Epithelial cell of proximal tubule (primary cell): ENCODE measurements around the gene ZDHHC13. TPM values are rescaled to one million over a fixed set of nuclear protein-coding genes. Genes with fewer than 3 reads are reported as not detected.

Source experiments
- DNase-seq: peaks from one replicate; pipeline ENCODE4 v3.0.0-alpha.2; 2011; ENCODE audit warnings: low read depth
- H3K4me3 ChIP-seq: 2 replicates; pipeline ENCODE4 v1.5.1; 2011; ENCODE audit warnings: low read depth, mild to moderate bottlenecking, low read length
- total RNA-seq: library from RNA; depleted of rRNA; stranded (reverse); fragments of >200 nt; gene quantifications from 2 replicates; pipeline ENCODE4 v1.2.3, GENCODE V29; 2015
- TF ChIP-seq, protein P1 (sequence below): conservative IDR thresholded peaks from 2 replicates; pipeline ENCODE4 v1.5.1; 2012; ENCODE audit warnings: low read depth, mild to moderate bottlenecking, low read length

Gene ZDHHC13
- total RNA-seq, 1 donor from 2014 or later: 22.0 TPM

DNA sequence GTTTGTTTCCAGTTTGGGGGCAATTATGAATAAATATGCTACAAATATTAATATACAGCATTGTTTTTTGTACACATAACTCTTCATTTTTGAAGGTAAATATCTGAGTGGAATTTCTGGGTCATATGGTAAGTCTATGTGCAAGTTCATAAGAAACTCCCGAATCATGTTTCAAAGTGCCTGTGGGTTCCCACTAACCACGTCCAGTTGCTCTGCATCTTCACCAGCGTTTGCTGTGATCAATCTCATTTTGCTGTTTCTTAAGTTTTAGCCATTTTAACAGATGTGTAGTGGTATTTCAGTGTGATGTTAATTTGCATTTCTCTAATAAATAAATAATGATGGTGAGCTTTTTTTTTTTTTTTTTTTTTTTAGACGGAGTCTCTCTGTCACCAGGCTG is 99.1 kb downstream of the ZDHHC13 start:
- H3K4me3 ChIP-seq: no peak overlapping the region
- TF ChIP-seq, protein P1, sequence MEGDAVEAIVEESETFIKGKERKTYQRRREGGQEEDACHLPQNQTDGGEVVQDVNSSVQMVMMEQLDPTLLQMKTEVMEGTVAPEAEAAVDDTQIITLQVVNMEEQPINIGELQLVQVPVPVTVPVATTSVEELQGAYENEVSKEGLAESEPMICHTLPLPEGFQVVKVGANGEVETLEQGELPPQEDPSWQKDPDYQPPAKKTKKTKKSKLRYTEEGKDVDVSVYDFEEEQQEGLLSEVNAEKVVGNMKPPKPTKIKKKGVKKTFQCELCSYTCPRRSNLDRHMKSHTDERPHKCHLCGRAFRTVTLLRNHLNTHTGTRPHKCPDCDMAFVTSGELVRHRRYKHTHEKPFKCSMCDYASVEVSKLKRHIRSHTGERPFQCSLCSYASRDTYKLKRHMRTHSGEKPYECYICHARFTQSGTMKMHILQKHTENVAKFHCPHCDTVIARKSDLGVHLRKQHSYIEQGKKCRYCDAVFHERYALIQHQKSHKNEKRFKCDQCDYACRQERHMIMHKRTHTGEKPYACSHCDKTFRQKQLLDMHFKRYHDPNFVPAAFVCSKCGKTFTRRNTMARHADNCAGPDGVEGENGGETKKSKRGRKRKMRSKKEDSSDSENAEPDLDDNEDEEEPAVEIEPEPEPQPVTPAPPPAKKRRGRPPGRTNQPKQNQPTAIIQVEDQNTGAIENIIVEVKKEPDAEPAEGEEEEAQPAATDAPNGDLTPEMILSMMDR: no peak
- no peak for DNase-seq

DNA sequence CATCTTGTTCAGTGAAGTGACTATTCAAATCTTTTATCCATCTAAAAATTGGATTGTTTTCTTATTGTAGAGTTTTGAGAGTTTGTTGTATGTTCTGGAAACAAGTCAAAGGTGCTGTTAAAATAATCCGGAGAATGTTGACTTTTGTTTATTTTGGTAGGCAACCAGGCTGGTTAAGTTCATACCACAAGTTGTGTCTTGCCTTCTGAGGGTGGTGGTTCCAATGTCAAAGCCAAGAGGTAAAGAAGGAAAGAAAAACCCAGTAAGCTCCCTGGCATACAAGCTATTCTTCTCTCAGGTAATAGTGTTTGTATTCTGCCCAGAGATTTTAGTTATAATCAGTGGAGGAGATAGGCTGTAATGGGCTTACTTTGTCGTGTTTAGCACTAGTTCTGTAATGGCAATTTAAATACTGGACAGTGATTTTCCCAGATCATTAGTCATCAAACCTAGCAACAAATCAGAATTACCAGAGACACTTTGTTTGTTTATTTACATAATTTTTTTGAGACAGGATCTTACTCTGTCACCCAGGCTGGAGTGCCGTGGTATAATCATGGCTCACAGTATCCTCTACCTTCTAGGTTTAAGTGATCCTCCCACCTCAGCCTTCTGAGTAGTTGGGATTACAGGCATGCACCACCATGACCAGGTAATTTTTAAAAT is 99.9 kb downstream of the ZDHHC13 start:
- TF ChIP-seq, protein P1: no peak
- no peak for DNase-seq
- no peak overlapping the region for H3K4me3 ChIP-seq

DNA sequence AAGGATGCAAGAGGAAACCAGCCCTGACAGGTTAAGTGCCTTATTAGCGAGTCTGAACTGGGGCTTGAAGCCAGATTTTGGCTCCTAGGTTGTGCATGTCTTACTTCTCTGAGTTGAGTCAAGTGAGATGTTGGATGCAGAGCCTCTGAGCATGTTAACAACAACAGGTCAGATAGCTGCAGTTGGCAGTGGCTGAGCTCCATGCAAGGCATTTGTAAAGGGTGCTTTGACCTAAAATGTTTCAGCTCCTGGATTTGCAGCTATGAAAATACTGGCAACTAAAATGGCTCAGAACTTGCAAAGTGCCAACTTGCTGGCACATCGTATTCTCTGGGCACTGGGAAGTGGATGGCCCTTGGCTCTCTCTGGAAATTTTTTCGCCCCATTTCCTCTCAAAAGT is 101.2 kb downstream of the ZDHHC13 start:
- TF ChIP-seq, protein P1: no peak
- H3K4me3 ChIP-seq: no peak overlapping the region
- DNase-seq: no peak

DNA sequence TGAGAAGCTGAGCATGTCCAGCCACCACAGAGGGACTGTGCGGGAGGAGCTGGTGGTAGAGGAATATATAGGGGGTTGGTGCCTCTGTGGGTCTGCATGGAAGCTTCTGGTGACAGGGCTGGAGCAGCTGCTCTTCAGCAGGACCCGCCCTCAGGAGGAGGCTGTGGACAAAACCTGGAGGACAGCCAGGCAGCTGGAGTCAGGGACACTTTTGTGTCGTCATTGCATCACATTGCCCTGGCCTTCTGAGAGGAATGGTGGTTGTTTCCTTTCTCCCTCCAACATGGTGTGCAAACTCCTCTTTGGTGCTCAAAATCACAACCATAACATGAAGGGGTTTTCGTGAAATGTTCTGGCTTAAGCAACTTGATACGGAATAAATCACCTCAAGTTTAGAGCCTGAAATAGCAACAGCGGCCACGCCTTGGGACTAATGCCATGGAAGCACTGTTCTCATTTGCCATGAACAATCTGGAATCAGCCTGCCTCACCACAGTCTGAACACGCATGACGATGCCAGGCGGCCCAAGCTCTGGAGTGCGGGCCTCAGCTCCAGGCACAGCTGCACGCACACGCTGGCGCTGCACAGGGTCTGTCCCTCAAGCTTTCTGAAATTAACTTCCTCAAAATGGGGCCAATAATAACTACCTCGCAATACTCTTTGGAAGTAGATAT is 102.0 kb downstream of the ZDHHC13 start:
- no peak overlapping the region for H3K4me3 ChIP-seq
- TF ChIP-seq, protein P1: no peak
- no peak for DNase-seq

DNA sequence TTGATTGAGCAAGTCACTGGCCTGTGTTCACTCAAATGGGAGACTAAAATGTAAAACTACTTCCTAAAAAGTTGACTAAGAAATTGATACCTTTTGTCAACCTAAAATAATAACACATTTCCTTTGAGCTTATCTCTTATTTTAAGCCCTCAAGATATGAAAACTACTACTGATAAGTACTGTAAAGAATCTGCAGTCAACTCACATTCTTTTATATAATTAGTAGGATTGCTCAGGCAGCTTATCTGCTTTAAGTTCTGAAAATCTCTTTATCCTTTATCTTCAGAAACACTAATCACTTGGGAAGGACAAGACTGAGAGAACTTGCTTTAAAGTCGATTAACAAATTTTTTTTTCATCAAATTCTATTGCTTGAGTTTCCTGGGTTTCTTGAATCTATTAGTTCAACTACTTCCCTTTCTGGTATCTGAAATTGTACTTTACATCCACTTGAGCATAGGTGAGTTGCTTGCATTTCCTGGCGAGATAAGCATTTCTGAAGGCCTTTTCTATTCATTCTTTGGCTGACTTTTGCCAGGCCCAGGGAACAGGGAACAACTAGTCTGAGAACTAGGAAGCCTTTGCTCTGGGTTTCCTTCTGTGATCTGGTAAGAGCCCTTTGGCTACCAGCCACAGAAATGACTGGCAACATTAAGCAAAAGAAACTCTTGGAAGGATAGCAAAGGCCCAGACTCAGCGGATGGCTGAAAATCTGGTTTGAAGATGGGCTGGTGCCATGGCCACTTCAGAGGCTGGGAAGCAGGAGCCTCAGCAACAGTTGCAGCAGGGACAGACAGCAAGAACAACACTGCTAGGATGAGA is 104.1 kb downstream of the ZDHHC13 start:
- DNase-seq: no peak
- TF ChIP-seq, protein P1: no peak
- H3K4me3 ChIP-seq: no peak overlapping the region

DNA sequence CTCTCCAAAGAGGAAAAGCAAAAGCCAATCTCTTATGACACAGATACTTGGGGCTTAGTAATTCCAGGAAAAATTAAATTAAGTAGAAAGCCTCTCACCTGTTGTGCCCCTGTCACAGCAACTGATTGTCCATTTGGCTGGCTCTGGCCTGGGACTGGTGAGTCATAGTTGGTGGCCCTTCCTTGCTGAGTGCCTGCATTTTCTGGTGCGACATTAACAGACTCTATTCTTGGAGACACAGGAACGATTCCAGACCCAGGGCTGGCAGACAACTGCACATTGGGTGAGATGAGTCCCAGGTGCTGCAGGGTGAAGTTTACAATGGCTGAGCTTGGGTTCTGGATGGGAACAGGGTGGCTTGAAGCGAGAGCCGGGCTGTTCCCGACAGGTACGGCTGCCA is 108.2 kb downstream of the ZDHHC13 start:
- no peak for DNase-seq
- TF ChIP-seq, protein P1: no peak

More for the DNA sequence above, 108.2 kb downstream of the ZDHHC13 start:
- no peak overlapping the region for H3K4me3 ChIP-seq
